Ecto neural progenitor cell (in vitro differentiated cells): Measurements from ENCODE around the gene RGPD6.
A peak's percentile ranks its signal among the peaks of the same experiment; 100 is the strongest.
"Not testable (repeated sequence)": the region's sequence is repeated elsewhere in the genome, so short reads cannot be mapped to it uniquely, and the experiment has no call there.

ENCODE experiments used
- DNase-seq: peaks from one replicate; pipeline ENCODE4 v3.0.0-alpha.2; 2018; ENCODE audit warnings: low spot score

The RGPD6 gene

DNA sequence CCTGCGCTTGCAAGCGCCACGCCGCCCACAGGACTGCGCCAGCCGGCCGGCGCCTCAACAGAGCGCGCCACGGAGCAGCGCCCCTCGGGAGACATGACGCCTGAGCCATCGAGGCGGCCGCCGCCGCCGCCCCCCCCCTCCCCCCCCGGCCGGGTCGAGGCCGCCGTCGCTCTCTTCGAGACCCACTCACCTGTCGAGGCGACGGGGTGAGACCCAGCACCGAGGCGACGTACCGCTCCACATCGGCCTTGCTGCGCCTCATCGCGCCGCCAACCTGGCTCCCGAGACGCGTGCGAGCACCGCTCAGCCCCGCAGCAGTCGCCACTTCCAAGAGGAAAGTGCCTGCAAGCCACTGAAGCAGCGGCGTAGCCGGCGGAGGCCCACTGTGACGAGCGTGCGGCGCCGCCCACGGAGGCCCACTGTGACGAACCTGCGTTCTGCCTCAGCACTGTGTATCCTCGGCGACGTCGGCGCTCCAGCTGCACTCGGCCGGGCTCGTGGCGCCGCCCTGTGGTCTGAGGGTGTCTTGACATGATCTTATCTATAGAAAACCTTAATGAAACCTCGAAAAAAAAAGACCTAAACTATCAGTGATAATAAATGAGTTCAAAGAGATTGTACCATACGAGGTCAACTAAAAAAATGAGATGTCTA is at the start of gene RGPD6:
Gene RGPD6, minus strand, starts transcription at position 460 of the 654 bp plus-strand sequence. Its CDS starts 198 bp downstream, at position 262.
- not testable (repeated sequence) for DNase-seq

DNA sequence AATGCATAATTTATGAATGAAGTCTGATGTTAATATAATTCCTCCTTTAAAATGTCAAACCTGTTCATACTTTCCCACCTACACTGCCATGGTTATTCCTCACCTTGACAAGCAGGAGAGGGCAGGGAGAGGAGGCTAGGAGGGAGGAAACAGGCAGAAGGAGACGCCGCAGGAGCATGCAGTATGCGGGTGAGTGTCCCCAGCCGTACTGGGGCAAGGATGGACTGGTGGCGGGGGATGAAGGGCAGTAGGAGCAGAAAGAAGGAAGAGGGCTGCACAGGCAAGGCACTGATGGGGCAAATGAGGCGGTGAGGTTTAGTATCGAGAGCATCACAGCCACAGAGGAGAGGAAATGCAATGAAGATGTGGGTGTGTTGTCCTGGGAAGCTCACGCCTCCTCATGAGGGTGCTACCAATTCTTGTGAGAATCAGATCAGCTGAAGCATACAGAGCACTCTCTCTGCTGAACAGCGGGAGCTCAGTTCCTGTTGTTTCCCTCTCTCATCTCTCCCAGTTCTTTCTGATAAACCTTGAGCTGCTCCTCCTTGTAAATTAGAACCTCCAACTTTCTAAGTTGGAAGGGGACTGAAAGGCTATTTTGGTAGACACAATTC is 42.4 kb upstream of the RGPD6 start:
- not testable (repeated sequence) for DNase-seq

DNA sequence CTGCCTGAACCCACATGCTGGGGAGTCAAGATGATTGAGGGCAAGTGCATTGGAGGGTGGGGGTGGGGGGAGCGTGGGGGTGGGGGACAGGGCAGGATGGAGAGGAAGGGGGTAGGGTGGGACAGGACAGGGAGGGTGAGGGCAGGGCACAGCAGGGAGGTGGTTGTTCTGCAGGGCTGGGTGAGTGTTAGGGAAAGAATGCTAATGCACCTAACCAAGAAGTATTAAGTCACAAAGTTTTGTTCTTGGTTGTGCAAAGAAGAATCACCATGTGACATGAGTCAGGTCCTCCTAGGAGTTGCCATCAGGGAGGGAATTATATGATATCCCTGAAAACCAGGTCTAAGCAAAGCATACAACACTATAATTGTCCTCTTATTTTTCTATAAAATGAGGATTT is 36.9 kb upstream of the RGPD6 start:
- not testable (repeated sequence) for DNase-seq

DNA sequence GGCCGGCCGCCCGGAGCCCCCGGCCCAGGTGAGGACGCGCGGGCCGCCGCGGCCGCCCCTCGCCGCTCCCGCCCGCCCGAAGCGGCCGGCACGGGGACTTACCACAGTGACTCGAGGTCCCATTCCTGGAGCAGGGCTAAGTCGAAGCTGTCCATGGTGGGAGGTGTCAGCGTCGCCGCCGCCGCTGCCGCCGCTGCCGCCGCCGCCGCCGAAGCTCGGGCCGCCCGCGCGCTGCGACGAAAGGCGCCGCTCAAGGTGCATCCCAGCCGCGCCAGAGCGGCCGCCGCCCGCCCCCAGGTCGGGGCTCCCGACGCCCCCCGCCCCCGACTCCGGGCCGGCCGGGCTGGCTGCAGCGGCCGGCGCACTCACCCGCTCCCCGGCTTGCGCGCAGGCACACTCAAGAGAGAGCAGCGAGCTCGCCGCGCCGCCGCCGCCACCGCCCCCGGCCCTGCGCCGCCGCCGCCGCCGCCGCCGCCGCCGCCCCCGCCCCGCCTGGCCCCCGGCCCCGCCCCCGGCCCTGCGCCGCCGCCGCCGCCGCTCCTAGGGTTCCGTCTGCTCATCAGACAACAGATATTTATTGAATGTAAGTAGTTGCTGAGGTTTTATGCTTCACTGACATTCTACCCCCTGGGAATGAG is 33.7 kb upstream of the RGPD6 start:
- DNase-seq: peak; percentile 49

DNA sequence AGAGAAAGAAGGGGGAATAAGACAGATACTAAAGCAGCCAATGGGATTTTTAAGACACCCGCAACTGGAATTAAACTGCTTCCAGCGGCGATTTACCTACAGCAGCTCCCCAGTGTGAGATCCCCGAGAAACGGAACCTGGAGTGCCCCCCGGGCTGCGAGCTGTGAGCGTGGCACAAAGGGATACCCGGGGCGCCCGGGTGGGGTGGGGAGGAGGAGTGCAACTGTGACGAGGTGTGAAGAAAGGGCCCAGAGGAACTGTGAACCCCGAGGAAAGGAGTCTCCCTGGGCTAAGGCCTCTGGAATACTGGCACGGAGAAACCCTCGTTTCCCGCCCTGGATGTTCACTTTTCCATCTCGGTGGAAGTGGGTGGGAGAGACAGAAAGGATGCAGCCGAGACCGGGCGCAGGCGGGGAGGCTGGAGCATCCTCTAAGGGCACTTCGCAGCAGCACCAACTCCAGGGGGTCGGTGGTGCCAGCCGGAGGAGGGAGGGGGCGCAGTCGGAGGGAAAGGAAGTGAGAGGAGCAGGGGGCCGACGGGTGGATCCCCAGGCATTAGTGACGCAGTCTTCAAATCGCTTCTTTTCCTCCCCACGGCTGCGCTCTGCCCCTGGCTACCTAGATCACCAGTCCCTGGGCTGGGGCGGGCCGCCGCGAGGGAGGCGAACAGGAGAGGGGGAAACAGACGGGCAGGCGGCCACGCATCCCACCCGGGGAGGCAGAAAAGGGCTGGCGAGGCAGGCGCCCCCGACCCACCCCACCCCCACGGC is 33.0 kb upstream of the RGPD6 start:
- DNase-seq: not testable (repeated sequence)

DNA sequence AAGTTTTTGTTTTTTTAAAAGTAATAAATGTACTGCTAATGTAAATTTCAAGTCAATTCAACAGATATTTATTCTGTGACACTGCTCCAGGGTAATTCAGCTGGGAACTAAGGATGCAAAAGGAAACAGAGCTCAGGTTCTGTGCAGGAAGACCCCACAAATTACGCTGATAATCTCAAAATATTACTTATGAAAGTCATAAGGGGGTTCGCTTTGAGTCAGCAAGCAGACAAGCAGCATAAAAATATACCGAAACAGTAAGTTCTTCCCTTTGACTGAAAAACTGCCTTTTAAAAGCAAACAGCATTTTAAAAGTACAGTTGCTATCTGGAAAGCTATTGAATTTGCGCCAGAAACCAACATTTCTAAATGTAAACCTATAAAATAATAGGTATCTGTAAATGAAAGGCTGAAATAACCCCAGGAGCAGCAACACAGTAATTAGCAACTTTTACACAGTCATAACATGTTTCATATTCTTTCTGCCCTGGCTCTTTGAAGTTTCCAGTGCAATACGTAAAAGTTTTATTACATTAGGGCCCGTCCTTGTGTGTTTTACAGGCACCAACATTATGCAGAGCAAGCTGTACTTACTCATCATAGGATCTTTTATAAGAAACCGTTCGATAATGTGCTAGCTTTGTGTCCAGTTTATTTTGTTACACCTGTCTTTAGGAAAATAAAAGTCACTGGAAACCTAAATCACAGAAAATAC is 31.9 kb upstream of the RGPD6 start:
- DNase-seq: not testable (repeated sequence)

DNA sequence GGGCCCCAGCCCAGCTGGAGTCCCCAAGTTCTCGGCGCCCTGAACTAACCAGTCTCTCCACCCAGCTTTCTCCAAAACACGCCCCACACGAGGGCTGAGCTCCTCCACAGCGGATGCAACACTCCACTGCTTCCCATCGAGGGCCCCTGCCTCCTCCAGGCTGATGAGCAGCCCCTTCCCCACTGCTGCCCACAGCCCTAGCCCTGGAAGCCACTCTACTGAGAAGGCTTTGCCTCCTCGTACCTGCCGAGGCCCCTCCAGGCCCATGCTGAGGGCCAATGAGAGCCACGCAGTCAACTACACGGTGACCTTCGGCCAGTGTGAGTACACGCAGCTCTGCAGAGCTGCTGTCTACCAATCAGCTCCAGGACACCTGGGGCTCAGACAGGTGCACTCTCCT is 28.0 kb upstream of the RGPD6 start:
- not testable (repeated sequence) for DNase-seq

DNA sequence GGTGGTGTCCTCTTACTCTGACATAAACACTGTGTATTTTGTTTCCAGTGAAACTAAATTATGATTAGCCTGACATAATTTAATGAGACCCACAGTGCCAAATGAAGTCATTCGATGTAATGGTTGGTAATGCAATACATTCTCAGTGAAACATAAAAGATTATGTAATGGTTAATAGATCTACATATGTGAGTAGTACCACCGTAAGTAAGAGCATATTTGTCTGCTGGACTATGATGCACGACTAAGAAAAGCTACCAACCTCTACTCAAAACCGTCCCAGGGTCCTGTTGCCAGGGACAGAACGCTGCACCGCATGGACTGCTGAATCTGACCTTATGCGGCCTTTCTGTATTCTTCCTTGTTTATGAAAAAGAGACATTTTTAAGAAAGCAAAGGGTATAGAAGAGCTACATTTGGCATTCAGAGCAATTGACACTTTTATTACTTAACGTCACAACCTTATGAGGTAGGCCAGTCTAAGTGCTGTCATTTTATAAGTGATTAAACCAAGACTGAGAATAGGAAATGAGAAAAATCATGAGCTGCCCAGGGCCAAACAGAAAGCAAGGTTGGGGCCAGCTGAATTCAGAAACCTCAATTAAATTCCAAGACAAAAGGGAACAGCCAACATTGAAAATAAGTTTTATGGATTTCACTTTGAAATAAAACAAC is 27.0 kb upstream of the RGPD6 start:
- not testable (repeated sequence) for DNase-seq

DNA sequence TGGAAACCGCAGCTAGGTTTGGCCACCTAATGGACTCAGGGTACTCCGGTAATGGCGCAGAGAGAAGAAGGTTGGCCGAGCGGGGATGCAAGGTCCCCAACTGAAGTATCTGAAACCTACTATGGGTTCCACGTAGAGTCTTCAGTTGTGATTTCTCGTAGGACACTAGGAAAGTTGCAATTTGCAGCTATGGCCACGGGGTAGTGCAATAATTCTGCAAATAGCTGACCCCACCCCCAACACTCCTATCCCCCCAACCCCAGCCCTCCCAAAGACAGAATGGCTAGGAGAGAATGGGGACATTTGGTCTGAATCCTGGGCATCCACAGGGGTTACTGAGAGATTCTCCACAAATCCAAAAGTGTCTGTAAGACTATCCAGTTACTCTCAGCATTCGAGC is 25.1 kb upstream of the RGPD6 start:
- not testable (repeated sequence) for DNase-seq

DNA sequence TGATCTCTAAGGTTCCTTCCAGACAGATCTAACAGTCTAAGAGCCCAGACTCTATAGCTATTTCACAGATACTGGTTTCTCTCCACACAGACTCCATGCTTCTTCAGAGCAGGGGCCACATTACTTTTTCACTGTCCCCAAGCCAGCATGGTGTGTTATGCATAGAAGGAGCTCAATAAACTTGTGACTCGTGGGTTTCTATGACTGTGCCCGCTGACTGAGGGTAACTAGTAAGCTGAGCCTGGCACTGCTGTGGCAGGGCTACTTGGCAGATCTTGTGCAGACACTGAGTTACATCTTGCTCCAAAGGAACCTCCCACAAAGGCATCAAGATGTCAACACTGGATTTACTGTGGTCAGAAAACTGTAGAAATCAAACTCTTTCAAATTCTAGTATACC is 15.0 kb upstream of the RGPD6 start:
- DNase-seq: not testable (repeated sequence)

DNA sequence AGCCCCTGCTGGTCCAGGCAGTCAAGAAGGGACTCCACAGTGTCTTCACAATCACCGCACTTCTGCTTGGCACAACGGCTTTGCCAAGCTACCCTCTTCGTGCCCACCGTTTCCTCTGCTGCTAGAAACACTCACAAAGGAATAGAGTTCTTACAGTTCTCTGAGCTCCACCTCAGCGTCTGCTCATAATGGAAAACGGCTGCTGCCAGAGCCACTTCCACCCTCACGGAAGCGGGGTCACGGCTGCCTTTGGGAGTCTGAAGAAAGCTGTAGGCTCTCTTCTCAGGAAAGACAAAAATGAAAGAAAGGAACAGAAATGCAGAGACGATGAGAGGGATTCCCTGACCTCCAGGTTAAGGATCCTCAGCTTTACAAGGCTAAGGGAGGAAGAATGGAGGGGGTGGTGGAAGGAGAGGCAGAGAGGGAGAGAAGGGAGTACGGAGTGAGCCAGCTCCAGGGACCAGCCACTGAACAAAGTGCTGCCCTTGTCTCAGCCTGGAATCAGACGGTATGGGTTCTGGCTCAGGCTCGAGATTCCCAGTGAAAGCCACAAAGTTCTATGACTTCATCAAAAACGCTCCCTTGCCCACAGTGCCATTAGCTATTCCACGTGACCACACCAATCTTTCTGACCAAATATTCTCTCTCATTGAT is 12.8 kb upstream of the RGPD6 start:
- DNase-seq: not testable (repeated sequence)

DNA sequence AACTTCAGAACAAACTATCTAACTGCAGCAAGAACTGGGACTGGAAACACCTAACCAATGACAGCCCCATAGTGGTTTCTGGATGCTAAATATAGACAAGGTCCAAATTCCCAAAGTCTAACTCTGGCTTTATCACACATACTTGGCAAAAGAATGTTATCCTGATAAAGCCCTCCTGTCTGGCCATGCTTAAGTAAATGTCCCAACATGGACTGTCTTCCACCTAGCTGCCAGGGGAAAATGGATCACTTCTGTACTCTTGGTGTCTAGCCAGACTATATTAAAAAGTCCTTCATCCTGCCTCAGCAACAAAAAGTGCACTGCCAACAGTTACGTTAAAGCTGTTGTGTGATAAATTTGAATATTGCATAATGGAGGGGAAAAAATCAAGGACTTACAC is 11.5 kb upstream of the RGPD6 start:
- not testable (repeated sequence) for DNase-seq

DNA sequence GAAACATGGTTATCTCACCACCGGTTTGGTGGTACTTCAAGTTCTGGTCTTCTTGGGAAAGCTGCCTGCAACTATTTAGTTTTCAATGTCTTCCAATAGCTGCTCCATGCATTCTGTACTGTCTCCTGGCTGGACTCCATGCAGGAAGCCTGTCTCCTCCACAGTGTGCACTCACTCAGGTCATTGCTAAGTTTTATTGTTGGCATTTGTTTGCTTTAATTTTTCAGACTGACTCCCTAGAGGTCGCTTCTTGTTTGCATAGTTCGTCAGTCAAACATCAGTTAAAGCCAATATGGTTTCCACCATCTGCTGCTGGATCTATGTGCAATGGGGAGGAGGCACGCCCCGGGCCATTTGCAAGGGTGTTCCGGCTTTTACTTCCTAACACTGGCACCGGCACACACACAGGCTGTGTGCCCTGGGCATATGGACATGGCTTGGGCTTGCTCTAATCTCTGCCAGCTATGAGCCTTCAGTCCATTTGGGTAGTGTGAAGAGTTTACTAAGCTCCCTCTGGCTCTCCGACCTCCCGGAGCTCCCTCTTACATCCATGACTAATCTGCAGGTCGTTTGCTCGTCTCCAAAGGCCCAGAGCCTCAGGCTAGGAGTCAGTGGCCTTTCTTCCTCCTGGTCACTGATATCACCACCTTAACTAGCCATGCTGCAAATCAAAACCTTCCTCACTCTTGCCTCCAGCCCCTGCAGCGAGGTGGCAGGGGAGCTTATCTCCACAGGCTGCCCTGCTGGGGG is 2.4 kb upstream of the RGPD6 start:
- DNase-seq: not testable (repeated sequence)

DNA sequence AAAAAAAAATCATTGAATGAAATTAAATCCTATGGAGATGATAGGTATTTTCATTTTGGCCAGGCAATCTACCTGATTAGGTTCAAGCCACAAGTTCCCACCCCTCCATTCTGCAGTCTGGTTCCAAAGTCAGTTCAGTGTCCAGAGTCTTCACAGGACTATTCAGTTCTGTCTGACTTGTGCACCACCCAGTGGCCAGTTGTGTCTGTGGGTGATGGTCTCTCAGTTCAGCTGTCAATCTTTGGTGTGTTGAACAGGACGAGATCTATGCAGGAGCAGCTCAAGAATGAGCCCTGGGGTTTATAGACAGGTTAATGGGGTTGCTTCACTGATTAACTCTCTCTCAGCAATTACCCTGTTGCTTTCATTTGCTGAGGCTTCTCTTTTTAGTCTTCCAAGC is 1.4 kb upstream of the RGPD6 start:
- DNase-seq: not testable (repeated sequence)

DNA sequence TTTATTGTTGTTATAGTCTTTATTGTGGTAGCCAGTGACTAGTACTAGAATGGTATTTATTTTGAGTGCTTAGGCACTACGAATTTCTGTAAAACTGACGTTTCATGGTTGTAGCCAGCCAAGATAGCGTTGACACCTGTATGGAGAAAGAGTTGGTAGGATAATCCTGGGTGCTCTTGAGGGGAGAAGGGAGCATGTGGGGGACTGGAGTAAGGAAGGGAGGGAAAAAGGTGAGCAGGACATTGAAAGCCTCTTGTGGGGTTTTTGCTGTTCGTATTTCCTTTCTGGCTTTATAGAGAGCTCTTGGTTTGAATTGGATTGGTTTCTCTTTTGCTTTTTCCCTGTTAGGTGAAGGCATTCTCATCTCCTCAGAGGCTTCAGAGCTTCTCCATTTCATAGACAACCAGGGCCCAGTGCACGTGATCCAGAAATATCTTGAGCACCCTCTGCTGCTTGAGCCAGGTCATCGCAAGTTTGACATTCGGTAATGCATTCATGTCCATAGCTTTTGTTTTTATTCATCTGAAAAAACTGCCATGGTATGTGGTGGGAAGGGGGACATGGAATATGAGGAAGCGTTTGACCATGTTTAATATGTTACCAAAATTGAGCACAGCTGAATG is 77.2 kb downstream of the RGPD6 start:
- DNase-seq: not testable (repeated sequence)

DNA sequence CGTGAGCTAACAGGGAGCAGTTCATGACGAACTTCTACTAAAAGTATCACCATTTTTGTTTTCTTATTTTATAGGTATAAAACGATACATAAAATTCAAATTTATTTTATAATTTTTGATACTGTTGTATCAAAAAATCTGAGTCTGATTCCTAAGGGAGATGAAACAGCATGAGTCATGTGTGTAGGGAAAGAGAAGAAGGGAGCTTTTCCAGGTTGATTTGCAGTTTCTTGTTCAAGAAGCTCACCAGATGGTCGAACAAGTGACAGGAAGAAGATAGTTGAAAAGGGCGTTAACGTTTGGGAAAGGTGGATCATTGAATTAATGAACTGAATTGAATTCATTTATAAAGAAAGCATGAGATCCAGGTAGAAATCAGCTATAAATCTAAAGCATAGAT is 81.0 kb downstream of the RGPD6 start:
- DNase-seq: not testable (repeated sequence)

DNA sequence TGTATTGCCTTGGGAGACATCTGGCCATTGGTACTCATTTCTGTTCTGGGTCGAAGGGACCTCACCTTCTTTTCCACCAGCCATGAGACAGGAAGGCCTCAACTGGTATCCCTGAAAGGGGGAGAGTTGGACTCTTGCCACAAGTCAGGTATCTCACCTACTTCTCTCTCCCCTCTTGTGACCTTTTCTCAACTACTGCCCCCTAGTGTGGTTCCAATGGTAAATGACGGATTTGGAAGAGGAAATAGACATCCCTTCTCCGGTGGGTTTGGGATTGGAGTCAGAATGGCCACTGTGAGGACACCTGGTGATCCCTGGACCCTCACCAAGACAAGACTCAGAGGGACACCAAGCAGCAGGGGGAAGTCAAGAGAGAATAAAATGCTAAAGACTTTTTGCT is 82.5 kb downstream of the RGPD6 start:
- not testable (repeated sequence) for DNase-seq

DNA sequence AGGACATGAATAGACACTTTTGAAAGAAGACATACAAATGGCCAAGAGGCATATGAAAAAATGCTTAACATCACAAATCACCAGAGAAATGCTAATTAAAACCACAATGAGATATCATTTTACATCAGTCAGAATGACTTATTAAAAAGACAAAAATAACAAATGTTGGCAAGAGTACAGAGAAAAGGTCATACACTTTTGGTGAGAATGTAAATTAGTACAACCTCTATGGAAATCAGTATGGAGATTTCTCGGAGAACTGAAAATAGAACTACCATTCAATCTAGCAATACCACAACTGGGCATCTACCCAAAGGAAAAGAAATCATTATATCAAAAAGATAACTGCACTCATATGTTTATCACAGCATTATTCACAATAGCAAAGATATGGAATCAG is 88.0 kb downstream of the RGPD6 start:
- not testable (repeated sequence) for DNase-seq

DNA sequence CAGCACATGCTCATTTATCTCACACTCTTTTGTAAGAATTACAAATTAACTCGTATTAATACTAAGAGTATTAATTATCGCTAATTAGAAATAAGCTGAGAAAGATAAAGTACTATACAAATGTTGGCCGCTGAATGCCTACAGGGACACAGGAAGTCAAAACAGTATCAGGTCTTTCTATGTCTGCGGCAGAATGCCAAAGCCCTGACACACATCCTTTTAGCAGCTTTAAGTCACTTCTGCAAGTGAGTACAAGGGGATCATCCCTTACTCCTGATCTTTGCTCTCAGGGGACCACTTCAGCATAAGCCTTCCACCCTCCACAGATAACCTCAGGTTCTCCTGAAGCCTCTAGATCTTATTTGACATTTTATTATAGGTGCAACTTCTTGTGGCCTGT is 94.3 kb downstream of the RGPD6 start:
- DNase-seq: not testable (repeated sequence)
